ENCODE results near the gene CPA3. TPM values are rescaled to one million over a fixed set of nuclear protein-coding genes. Genes with fewer than 3 reads are reported as not detected.

The CPA3 gene
- total RNA-seq, 2 experiments from 2014 or later = not detected

DNA sequence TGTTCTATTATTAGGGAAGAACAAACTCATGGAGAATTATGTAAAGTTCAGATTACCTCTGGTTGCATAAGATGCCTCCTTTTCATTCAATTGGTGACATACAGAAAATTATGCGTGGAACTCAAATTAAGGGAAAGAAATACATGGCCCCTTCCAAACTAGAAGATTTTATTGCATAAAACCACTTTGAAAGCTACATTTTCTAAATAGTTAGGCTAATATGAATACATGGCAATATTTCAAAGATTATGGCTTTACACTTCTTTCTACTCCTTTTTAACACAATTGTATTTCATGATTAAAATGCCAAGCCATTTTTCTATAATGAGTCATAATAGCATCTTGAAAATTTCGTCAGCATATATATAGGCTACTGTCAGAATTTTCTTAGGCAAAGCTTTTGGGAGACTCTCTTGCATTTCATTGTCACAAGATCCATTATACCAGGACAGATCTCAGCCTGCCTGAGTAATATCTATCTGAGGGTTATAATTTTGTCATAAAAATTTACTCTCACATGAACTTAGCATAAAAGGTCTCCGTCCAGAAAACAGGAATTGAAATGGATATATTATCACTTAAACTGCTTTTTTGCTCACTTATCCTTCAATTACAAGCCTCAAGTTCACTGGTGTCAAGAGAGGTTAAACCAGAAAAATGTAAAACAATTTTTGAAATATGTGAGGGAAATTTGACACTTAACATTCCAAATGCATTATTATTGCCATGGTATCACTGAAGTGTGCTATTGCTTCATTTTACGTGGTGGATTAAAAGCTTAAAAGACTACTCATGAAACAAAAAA is 37.1 kb downstream of the CPA3 start:
- H3K4me3 Mint-ChIP-seq = no peak overlapping the region
- CTCF ChIA-PET = interaction anchor here (1.7 kb wide), 1 partner anchor 24 kb away, joined by 3 read pairs; no protein-coding TSS in a partner anchor
- TF ChIP-seq, protein P1, sequence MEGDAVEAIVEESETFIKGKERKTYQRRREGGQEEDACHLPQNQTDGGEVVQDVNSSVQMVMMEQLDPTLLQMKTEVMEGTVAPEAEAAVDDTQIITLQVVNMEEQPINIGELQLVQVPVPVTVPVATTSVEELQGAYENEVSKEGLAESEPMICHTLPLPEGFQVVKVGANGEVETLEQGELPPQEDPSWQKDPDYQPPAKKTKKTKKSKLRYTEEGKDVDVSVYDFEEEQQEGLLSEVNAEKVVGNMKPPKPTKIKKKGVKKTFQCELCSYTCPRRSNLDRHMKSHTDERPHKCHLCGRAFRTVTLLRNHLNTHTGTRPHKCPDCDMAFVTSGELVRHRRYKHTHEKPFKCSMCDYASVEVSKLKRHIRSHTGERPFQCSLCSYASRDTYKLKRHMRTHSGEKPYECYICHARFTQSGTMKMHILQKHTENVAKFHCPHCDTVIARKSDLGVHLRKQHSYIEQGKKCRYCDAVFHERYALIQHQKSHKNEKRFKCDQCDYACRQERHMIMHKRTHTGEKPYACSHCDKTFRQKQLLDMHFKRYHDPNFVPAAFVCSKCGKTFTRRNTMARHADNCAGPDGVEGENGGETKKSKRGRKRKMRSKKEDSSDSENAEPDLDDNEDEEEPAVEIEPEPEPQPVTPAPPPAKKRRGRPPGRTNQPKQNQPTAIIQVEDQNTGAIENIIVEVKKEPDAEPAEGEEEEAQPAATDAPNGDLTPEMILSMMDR (IDR thresholded peaks at IDR 0.05) = no peak
- no peaks in the 10 kb centered on the region for H3K36me3 Mint-ChIP-seq (ENCODE audit: low read depth)
- DNase-seq (no peak), ATAC-seq (ENCODE audit: poor library complexity) (no peak)
- peaks cover 50% of the 10 kb centered on the region for H3K27me3 Mint-ChIP-seq
- no peak overlapping the region for H3K27ac Mint-ChIP-seq
- Histone ChIP-seq H3K36me3 (ENCODE audit: insufficient read depth, low read length) (no peaks in the 10 kb centered on the region), H3K4me1 (ENCODE audit: insufficient read depth, low read length) (no peaks in the 10 kb centered on the region), H3K27me3 (ENCODE audit: control insufficient read depth in 1 of 2, insufficient read depth in 2 of 2, low read length in 2 of 2) (peaks cover 0 to 4% of the 10 kb centered on the region in 2 experiments), H3K27ac (ENCODE audit: low read depth in 1 of 2, low read length in 2 of 2) (no peak overlapping the region), H3K9me3 (ENCODE audit: control insufficient read depth in 1 of 2, insufficient read depth in 1 of 2, low read length in 2 of 2) (no peaks in the 10 kb centered on the region), H3K4me3 (ENCODE audit: low read length) (no peak overlapping the region)
- POLR2A ChIA-PET = no interaction called here
- H3K4me1 Mint-ChIP-seq (ENCODE audit: low read depth) = no peaks in the 10 kb centered on the region
- intact Hi-C loops (cut with DNase I, micrococcal nuclease) = no loop called here
- no peaks in the 10 kb centered on the region for H3K9me3 Mint-ChIP-seq

DNA sequence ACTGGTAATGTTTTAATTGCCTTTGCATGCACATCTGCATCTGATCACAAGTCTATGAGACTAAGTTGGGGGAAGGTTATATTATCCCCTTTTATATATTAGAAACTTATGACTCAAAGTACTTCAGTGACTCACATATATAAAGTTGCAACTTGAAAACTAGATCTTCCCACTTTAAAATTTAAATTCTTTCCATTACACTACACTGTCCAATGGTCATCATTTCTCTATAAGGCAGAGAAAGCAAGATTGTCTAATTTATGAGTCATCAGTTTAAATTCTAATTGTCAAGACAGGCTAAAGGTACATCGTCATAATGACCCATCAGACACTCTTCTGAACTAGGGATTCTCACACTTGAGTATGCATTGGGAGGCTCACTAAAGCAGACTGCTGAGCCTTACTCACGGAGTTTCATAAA is 37.9 kb downstream of the CPA3 start:
- intact Hi-C loops (cut with DNase I, micrococcal nuclease) = no loop called here
- H3K27me3 Mint-ChIP-seq = peaks cover 48% of the 10 kb centered on the region
- TF ChIP-seq, protein P1 (IDR thresholded peaks at IDR 0.05) = no peak
- H3K4me1 Mint-ChIP-seq (ENCODE audit: low read depth) = no peaks in the 10 kb centered on the region
- H3K4me1 ChIP-seq (ENCODE audit: insufficient read depth, low read length) = no peaks in the 10 kb centered on the region
- H3K4me3 Mint-ChIP-seq = no peak overlapping the region
- DNase-seq (no peak), ATAC-seq (ENCODE audit: poor library complexity) (no peak)
- no peaks in the 10 kb centered on the region for H3K9me3 Mint-ChIP-seq
- H3K9me3 ChIP-seq (ENCODE audit: control insufficient read depth in 1 of 2, insufficient read depth in 1 of 2, low read length in 2 of 2) = no peaks in the 10 kb centered on the region
- ChIA-PET POLR2A (no interaction called here), CTCF (no interaction called here)
- H3K36me3 Mint-ChIP-seq (ENCODE audit: low read depth) = no peaks in the 10 kb centered on the region
- no peak overlapping the region for H3K27ac Mint-ChIP-seq
- H3K27me3 ChIP-seq (ENCODE audit: control insufficient read depth in 1 of 2, insufficient read depth in 2 of 2, low read length in 2 of 2) = peaks cover 0 to 4% of the 10 kb centered on the region in 2 experiments
- H3K36me3 ChIP-seq (ENCODE audit: insufficient read depth, low read length) = no peaks in the 10 kb centered on the region
- H3K4me3 ChIP-seq (ENCODE audit: low read length) = no peak overlapping the region
- H3K27ac ChIP-seq (ENCODE audit: low read depth in 1 of 2, low read length in 2 of 2) = no peak overlapping the region

DNA sequence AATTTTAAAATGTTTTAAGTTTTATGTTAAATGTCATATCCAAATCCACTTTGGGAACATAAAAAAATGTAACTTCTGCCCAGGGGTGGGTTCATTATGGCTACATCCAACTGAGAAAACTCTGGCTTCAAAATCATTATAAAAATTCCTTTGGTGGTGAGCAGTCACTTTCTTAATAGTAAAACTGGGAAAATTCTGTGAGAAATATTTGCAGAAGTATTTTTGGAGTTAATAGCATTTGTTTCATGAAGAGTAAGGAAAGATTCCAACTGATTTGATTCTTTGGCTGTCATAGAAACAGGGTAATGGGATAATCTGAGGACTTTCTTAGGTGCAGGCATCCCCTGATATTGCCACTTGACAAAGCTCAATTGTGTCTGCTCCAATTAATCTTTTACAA is 38.8 kb downstream of the CPA3 start:
- TF ChIP-seq, protein P1 (IDR thresholded peaks at IDR 0.05) = no peak
- Mint-ChIP-seq H3K9me3 (no peaks in the 10 kb centered on the region), H3K4me1 (ENCODE audit: low read depth) (no peaks in the 10 kb centered on the region), H3K4me3 (no peak overlapping the region), H3K27me3 (peaks cover 55% of the 10 kb centered on the region), H3K27ac (no peak overlapping the region), H3K36me3 (ENCODE audit: low read depth) (no peaks in the 10 kb centered on the region)
- ATAC-seq (ENCODE audit: poor library complexity) (no peak), DNase-seq (no peak)
- intact Hi-C loops (cut with DNase I, micrococcal nuclease) = no loop called here
- no peak overlapping the region for H3K27ac ChIP-seq (ENCODE audit: low read depth in 1 of 2, low read length in 2 of 2)
- no peaks in the 10 kb centered on the region for H3K36me3 ChIP-seq (ENCODE audit: insufficient read depth, low read length)
- peaks cover 4% of the 10 kb centered on the region in 2 experiments for H3K27me3 ChIP-seq (ENCODE audit: control insufficient read depth in 1 of 2, insufficient read depth in 2 of 2, low read length in 2 of 2)
- ChIA-PET POLR2A (no interaction called here), CTCF (no interaction called here)
- no peaks in the 10 kb centered on the region for H3K9me3 ChIP-seq (ENCODE audit: control insufficient read depth in 1 of 2, insufficient read depth in 1 of 2, low read length in 2 of 2)
- H3K4me3 ChIP-seq (ENCODE audit: low read length) = no peak overlapping the region
- H3K4me1 ChIP-seq (ENCODE audit: insufficient read depth, low read length) = no peaks in the 10 kb centered on the region
